ENCODE measurements around the gene CHST3. TPM values are rescaled to one million over a fixed set of nuclear protein-coding genes. Genes with fewer than 3 reads are reported as not detected.

The CHST3 gene
- total and polyA plus RNA-seq, 4 donors, result 2.2 to 13.7 (median 8.0) TPM

- H3K36me3 ChIP-seq (ENCODE audit: control insufficient read depth in 4 of 4, insufficient read depth in 4 of 4, low read length in 4 of 4), result no peaks in the 10 kb centered on the region
- no peak overlapping the region for H3K4me3 ChIP-seq
- peak overlapping the region; percentile 5 to 69 for H3K27ac ChIP-seq (ENCODE audit: low read depth in 1 of 2, low read length in 1 of 2)
- no peak overlapping the region for H3K9ac ChIP-seq (ENCODE audit: insufficient read depth in 1 of 2, low read length in 2 of 2)
- no peaks in the 10 kb centered on the region for H3K9me3 ChIP-seq (ENCODE audit: control insufficient read depth in 4 of 4, insufficient read depth in 3 of 4, low read length in 3 of 4)
- TF ChIP-seq CTCF (IDR thresholded peaks at IDR 0.05; ENCODE audit: control extremely low read depth, extremely low read depth), result no peak
- H3K27me3 ChIP-seq (ENCODE audit: control insufficient read depth in 3 of 3, insufficient read depth in 3 of 3, low read length in 2 of 3), result no peaks in the 10 kb centered on the region
- peaks cover 19 to 59% (median 31%) of the 10 kb centered on the region in 5 donors for H3K4me1 ChIP-seq (ENCODE audit: control insufficient read depth in 5 of 5, insufficient read depth in 5 of 5, low read length in 5 of 5)
- ATAC-seq (ENCODE audit: insufficient read depth, low FRiP score) (no peak), DNase-seq (no peak)
- 78 to 85% methylated on average over 14 of the region's 14 CpGs for WGBS, 2 donors
Measured at GRCh38 chr10:72000073-72001032, 36.2 kb downstream of the CHST3 start.

GRCh38 chr10:72001033-72001395 lies 36.8 kb downstream of the CHST3 start:
- 70% methylated on average over 4 of the region's 4 CpGs for WGBS, 2 donors
- H3K9me3 ChIP-seq (ENCODE audit: control insufficient read depth in 4 of 4, insufficient read depth in 3 of 4, low read length in 3 of 4), result no peaks in the 10 kb centered on the region
- DNase-seq, result no peak
- H3K36me3 ChIP-seq (ENCODE audit: control insufficient read depth in 4 of 4, insufficient read depth in 4 of 4, low read length in 4 of 4), result peaks cover 0 to 2% (median 0%) of the 10 kb centered on the region in 4 donors
- H3K27me3 ChIP-seq (ENCODE audit: control insufficient read depth in 3 of 3, insufficient read depth in 3 of 3, low read length in 2 of 3), result no peaks in the 10 kb centered on the region
- H3K4me1 ChIP-seq (ENCODE audit: control insufficient read depth in 5 of 5, insufficient read depth in 5 of 5, low read length in 5 of 5), result peaks cover 19 to 52% (median 24%) of the 10 kb centered on the region in 5 donors
- no peak overlapping the region for H3K4me3 ChIP-seq
- H3K27ac ChIP-seq (ENCODE audit: low read depth in 1 of 2, low read length in 1 of 2), result peak overlapping the region; percentile 5 to 34
- H3K9ac ChIP-seq (ENCODE audit: insufficient read depth in 1 of 2, low read length in 2 of 2), result no peak overlapping the region
- no peak for ATAC-seq (ENCODE audit: insufficient read depth, low FRiP score)
- TF ChIP-seq CTCF (IDR thresholded peaks at IDR 0.05; ENCODE audit: control extremely low read depth, extremely low read depth), result no peak

GRCh38 chr10:72002354-72003295 lies 38.4 kb downstream of the CHST3 start:
- Histone ChIP-seq H3K27ac (ENCODE audit: low read depth in 1 of 2, low read length in 1 of 2) (peak overlapping the region in 1 of 2 donors; percentile 10), H3K36me3 (ENCODE audit: control insufficient read depth in 4 of 4, insufficient read depth in 4 of 4, low read length in 4 of 4) (peaks cover 0 to 7% (median 4%) of the 10 kb centered on the region in 4 donors), H3K4me3 (no peak overlapping the region), H3K9ac (ENCODE audit: insufficient read depth in 1 of 2, low read length in 2 of 2) (no peak overlapping the region), H3K27me3 (ENCODE audit: control insufficient read depth in 3 of 3, insufficient read depth in 3 of 3, low read length in 2 of 3) (no peaks in the 10 kb centered on the region), H3K9me3 (ENCODE audit: control insufficient read depth in 4 of 4, insufficient read depth in 3 of 4, low read length in 3 of 4) (no peaks in the 10 kb centered on the region), H3K4me1 (ENCODE audit: control insufficient read depth in 5 of 5, insufficient read depth in 5 of 5, low read length in 5 of 5) (peaks cover 20 to 47% (median 24%) of the 10 kb centered on the region in 5 donors)
- no peak for ATAC-seq (ENCODE audit: insufficient read depth, low FRiP score)
- no peak for TF ChIP-seq CTCF (IDR thresholded peaks at IDR 0.05; ENCODE audit: control extremely low read depth, extremely low read depth)
- DNase-seq, result no peak
- 71 to 90% methylated on average over 8 of the region's 8 CpGs for WGBS, 2 donors

All from lung (tissue), 12 donors.